ENCODE results near the gene ABCC1. TPM values are rescaled to one million over a fixed set of nuclear protein-coding genes. Genes with fewer than 3 reads are reported as not detected.

The ABCC1 gene
- total RNA-seq, 1 experiment from 2014 or later: 56.4 TPM

DNA sequence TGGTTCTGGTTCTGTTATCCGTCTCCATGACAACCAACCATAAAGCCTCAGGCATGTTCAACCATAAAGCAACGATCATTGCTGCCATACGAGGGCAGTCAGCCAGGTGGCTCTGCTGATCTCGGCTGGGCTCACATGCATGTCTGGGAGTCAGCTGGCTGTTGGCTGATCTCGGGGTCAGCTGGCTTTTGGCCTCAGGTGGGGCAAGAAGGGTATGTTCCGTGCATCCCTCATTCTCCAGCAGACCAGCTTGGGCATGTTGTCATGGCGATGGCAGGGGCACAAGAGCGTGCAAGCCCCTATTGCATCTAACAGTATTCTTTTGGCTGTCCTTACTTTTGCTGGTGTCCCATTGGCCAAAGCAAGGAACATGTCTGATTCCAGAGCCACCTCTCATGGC lies 187.7 kb downstream of the ABCC1 start:
- H3K36me3 Mint-ChIP-seq (ENCODE audit: insufficient read depth in 1 of 3, low read depth in 3 of 3): peaks cover 38 to 86% (median 75%) of the 10 kb centered on the region in 3 experiments; a peak in 6 of 7 replicates

More for the DNA sequence above, 187.7 kb downstream of the ABCC1 start:
- no peak overlapping the region for H2AK5ac ChIP-seq (ENCODE audit: insufficient read length, low read length)
- H4K91ac ChIP-seq (ENCODE audit: insufficient read length, low read depth, low read length): no peak overlapping the region
- H3K23ac ChIP-seq (ENCODE audit: insufficient read length, low read depth, low read length): no peak overlapping the region
- Mint-ChIP-seq H3K4me1 (peaks cover 2 to 6% of the 10 kb centered on the region in 2 experiments; a peak in 2 of 4 replicates), H3K27ac (no peak overlapping the region), H3K9me3 (no peaks in the 10 kb centered on the region), H3K4me3 (no peak overlapping the region), H3K27me3 (ENCODE audit: low read depth) (no peaks in the 10 kb centered on the region)
- H3K9ac ChIP-seq (ENCODE audit: extremely low read depth, insufficient read length, low read length): no peak overlapping the region
- no peak overlapping the region for H3K4me2 ChIP-seq (ENCODE audit: insufficient read depth, insufficient read length, low read length)
- H2BK120ac ChIP-seq (ENCODE audit: low read depth, low read length, poor library complexity, severe bottlenecking): no peak overlapping the region
- H2BK12ac ChIP-seq (ENCODE audit: insufficient read length, low read depth, low read length): no peak overlapping the region
- no peak overlapping the region for H3K14ac ChIP-seq (ENCODE audit: insufficient read depth, low read length)
- H4K20me1 ChIP-seq (ENCODE audit: control insufficient read depth, insufficient read depth, insufficient read length): no peaks in the 10 kb centered on the region
- no peak overlapping the region for H4K8ac ChIP-seq (replicated peaks; ENCODE audit: insufficient read length, low read depth, low read length)
- no peak overlapping the region for H2BK15ac ChIP-seq (ENCODE audit: low read depth, low read length)
- no peak overlapping the region for H3K18ac ChIP-seq (ENCODE audit: insufficient read length, low read depth, low read length)
- H3K27me3 ChIP-seq (ENCODE audit: insufficient read depth, low read length): no peaks in the 10 kb centered on the region
- H2BK20ac ChIP-seq (ENCODE audit: low read depth, low read length, poor library complexity, severe bottlenecking): no peak overlapping the region
- no peaks in the 10 kb centered on the region for H3K79me1 ChIP-seq (ENCODE audit: insufficient read depth, low read depth, low read length, poor library complexity, severe bottlenecking)
- H3K27ac ChIP-seq (ENCODE audit: insufficient read length, low read depth, low read length): no peak overlapping the region
- no peak overlapping the region for H2AFZ ChIP-seq (ENCODE audit: low read length)
- no peak for DNase-seq
- no CpG with 5 or more reads among the region's 8 CpGs for WGBS (ENCODE audit: extremely low coverage, insufficient read length, low lambda C conversion rate)
- H4K5ac ChIP-seq (ENCODE audit: insufficient read length, low read depth, low read length): no peak overlapping the region
- H3T11ph ChIP-seq (ENCODE audit: low read length): no peak overlapping the region
- no peak overlapping the region for H2BK5ac ChIP-seq (ENCODE audit: insufficient read length, low read length)
- TF ChIP-seq, protein P1, sequence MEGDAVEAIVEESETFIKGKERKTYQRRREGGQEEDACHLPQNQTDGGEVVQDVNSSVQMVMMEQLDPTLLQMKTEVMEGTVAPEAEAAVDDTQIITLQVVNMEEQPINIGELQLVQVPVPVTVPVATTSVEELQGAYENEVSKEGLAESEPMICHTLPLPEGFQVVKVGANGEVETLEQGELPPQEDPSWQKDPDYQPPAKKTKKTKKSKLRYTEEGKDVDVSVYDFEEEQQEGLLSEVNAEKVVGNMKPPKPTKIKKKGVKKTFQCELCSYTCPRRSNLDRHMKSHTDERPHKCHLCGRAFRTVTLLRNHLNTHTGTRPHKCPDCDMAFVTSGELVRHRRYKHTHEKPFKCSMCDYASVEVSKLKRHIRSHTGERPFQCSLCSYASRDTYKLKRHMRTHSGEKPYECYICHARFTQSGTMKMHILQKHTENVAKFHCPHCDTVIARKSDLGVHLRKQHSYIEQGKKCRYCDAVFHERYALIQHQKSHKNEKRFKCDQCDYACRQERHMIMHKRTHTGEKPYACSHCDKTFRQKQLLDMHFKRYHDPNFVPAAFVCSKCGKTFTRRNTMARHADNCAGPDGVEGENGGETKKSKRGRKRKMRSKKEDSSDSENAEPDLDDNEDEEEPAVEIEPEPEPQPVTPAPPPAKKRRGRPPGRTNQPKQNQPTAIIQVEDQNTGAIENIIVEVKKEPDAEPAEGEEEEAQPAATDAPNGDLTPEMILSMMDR (conservative IDR thresholded peaks at IDR 0.05): no peak
- no peak overlapping the region for H3K4ac ChIP-seq (ENCODE audit: low read depth, low read length)
- no peaks in the 10 kb centered on the region for H3K79me2 ChIP-seq (ENCODE audit: insufficient read depth, low read length)
- H3K56ac ChIP-seq (ENCODE audit: insufficient read length, low read depth, low read length): no peak overlapping the region
- no peaks in the 10 kb centered on the region for H3K4me1 ChIP-seq (ENCODE audit: insufficient read depth, low read length)
- H3K23me2 ChIP-seq (ENCODE audit: insufficient read length, low read depth, low read length, poor library complexity, severe bottlenecking): no peaks in the 10 kb centered on the region
- H3K9me3 ChIP-seq (ENCODE audit: control insufficient read depth, low read depth, low read length): no peaks in the 10 kb centered on the region
